Gastroesophageal sphincter (tissue), 3 donors: Measurements from ENCODE around the gene TCF7L2.

ENCODE experiments used
- CTCF ChIP-seq, 4 experiments: fragments of 200-600 bp in 2 of 4; fragments of 450-650 bp in 2 of 4; sonication (generic) in 1 of 4; IDR thresholded peaks; one replicate each; pipeline ENCODE4 v1.5.1; 2017 to 2019; ENCODE audit warnings: antibody characterized with exemption in 4 of 4, mild to moderate bottlenecking in 2 of 4, moderate library complexity in 2 of 4
- POLR2A ChIP-seq, 2 donors: fragments of 450-650 bp; IDR thresholded peaks; one replicate each; pipeline ENCODE4 v1.6.1; 2017; ENCODE audit warnings: antibody characterized with exemption in 2 of 2, mild to moderate bottlenecking in 2 of 2, moderate library complexity in 1 of 2
- POLR2AphosphoS5 ChIP-seq: sonication (generic); formaldehyde crosslinking; IDR thresholded peaks from one replicate; pipeline ENCODE4 v1.6.1; 2017; ENCODE audit warnings: antibody characterized with exemption

- no peak for TF ChIP-seq POLR2AphosphoS5
- TF ChIP-seq CTCF (IDR thresholded peaks at IDR 0.05) = no peak
- TF ChIP-seq POLR2A (IDR thresholded peaks at IDR 0.05) = no peak
These were observed 105.4 kb downstream of the TCF7L2 start for GRCh38 chr10:113055458-113055857.
